CD4-positive, alpha-beta T cell treated with Interleukin-15 for 4 hours (primary cell): ENCODE measurements around the gene ASTN2.

Experiments
- DNase-seq: peaks from one replicate; pipeline ENCODE4 v3.0.0-alpha.2; 2020; ENCODE audit warnings: low spot score

Gene ASTN2

GRCh38 chr9:116379821-116380220 lies 1035.0 kb downstream of the ASTN2 start:
- no peak for DNase-seq

- DNase-seq = no peak
These were observed 1036.0 kb downstream of the ASTN2 start for GRCh38 chr9:116378873-116379272.

GRCh38 chr9:116377179-116377798 lies 1037.6 kb downstream of the ASTN2 start:
- DNase-seq = no peak
